Skin of body (tissue), 2 donors: ENCODE measurements around the gene UBASH3A. TPM values are rescaled to one million over a fixed set of nuclear protein-coding genes. Genes with fewer than 3 reads are reported as not detected.

Source experiments
- DNase-seq: peaks from one replicate; lab custom pipeline; 2025; lab: John Stamatoyannopoulos, UW
- total RNA-seq: library from RNA; depleted of rRNA; stranded (reverse); fragments of >200 nt; gene quantifications from one replicate; pipeline ENCODE4 v1.2.3, GENCODE V29; 2014

The UBASH3A gene
- total RNA-seq, 1 donor from 2014 or later: 0.20 TPM

DNA sequence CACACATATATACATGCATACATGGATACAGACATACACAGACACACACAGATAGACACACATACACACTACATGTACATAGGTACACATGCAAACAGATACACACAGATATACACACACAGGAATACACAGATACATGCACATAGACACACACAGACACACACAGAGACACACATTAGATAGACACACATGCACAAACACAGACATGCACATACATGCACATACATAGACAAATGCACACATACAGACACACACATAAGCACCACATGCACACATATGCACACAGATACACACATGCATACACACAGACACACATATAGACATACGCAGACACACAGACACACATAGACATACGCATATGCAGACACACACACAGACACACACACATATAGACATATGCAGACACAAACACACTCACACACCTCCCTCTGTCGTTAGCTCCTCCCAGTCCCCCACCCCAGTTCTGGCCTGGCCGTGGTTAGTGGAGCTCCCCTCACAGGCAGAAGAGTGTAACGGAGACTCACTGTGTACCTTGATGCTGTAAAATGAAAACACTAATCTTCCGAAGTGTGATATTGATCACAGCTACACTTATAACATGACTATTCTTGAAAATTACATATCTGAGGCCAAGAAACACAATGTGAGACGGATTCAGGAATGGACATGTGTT is 7.6 kb downstream of the UBASH3A start:
- no peak for DNase-seq

DNA sequence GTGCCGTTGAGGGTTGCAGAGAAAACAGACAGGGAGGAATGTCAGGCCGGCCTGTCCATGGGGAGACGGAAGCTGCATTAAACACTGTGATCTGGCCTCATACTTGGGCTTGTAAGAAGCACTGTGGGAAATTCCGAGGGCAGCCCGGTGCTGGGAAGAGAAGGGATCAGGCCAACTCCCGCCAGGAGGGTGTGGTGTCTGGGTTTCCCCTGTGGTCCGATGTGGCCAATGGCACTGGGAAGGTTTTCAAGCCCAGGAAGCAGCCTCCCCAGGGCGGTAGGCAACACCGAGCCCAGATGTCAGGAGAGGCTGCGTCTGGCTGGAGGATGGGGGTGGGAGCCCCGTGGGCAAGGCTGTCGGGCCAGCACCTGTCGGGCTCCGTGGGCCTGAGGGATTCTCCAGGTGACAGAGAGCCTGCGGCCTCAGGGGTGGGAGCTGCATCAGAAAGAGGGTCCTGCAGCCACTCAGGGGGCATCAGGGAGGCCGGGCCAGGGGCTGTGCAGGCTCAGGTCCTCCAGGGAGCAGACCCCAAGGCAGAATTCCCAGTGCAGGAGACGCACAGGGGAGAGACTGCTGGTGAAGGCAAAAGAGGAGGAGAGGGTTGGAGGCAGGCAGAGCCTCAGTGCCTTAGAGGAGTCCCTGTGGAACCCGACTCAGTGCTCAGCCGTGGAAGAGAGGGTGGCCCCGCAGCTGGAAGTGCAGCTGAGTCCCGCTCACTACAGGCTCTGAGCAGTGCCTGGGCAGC is 8.4 kb downstream of the UBASH3A start:
- no peak for DNase-seq

DNA sequence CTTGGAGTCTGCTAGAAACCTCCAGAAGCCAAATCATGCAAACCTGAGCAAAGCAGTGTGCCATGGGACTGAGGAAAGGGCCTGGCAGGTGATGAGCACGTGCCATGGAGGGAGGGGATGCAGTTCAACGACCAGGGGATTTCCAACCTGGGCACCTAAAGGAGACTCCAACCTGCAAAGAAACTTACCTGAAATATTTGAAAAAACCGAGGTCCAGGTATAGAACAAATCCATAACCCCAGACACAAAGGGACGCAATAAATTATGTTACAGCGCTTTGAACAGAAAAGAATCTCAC is 8.9 kb downstream of the UBASH3A start:
- DNase-seq: no peak

DNA sequence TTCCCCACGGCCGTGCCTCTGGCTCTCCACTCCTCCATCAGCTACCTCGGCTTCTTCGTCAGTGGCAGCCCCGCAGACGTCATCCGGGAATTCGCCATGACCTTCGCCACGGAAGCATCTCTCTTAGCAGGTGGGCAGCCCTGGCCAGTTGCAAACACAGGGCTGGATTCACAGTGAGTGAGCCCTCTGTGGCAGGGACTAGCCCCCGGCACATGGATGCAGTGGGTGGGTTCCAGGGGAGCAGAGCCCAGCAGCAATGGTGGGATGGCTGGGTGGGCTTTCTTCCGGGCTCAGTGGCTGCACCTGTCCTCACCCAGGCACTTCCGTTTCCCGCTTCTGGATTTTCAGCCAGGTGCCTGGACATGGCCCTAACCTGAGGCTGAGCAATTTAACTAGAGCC is 9.4 kb downstream of the UBASH3A start:
- no peak for DNase-seq

DNA sequence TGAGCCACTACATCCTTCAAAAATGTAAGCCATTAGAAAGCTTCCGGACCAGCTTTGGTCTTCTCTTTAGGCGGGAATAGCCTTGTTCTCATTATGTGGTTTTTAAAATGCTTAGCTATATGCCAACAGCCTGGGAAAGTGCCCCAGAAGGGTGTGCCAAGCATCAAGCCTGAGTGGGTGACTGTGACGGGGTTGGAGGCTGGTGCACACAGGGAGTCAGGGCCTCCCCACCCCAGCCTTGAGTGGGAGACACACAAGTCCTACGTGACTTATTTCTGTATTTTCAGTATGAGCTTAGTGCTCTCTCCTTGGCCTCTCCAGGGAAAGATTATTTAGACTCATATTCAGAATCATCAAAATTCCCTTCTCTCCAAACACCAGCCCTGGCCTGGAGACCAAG is 9.8 kb downstream of the UBASH3A start:
- no peak for DNase-seq

DNA sequence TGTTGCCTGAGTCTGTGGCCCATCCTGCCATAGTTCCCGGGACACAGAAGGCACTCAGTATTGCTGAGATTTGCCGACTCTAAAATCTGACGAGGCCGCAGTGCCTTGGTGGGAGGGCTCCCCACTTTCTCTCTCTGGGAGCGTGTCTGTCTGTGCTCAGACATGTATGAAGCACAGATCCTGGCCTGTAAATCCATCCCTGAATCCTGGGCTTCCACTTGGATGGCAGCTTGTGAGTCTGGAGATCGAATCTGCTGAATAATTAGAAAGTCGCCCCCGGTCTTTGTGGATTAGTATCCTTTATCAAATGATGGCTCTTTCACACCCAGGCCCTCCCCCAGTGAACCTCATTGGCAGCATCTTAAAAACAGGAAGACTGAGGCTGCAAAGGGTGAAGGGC is 10.4 kb downstream of the UBASH3A start:
- DNase-seq: no peak

DNA sequence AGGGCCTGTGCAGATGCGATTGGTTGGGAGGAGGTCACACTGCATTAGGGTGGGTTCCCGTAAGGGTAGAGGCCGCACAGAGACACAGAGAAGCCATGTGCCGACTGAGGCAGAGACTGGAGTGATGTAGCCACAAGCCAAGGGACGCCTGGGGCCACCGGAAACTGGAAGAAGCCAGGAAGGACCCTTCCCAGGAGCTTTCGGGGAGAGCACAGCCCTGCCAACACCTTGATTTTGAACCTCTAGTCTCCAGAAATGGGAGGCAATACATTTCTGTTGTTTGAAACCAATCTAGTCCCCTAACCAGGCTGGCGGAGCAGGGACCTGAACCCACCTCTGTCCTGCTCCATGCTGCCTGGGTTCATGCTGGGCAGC is 10.8 kb downstream of the UBASH3A start:
- no peak for DNase-seq

DNA sequence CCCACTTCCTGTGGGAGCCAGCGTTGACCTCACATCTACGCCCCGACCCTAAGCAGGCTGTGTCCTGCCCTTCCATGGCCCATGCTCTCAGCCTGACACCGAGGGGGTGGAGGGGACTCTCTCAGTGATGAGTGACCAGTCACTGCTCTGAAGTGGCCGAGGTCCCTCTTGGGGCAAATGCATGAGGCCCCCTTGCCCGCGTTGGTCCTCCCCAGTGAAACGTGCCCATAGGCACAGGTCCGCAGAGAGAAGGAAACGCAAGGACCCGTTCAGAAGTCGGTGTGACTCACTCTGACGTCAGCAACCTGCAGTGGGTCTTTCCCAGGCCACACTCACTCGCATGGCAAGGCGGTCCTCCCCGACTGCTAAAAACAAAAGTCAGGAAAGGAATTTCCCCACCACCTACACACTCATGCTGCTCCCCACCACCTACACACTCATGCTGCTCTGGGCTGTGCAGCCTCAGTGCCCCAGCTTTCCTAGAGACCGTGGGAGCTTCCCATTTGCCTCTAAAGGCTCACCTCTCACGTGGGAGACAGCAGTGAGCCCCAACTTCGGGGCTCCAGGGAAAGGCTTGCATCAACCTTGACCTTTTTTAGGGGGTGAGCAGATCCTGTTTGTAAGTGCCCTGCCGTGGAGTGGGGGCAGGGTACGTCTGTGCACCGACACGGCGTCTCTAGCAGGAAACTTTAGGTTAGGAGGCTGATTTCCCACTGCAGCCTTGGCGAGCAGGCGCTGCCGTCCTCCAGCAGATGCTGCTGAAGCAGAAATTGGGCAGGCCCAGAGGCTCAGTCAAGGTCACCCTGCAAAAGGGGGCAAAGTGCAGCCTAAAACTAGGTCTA is 11.4 kb downstream of the UBASH3A start:
- DNase-seq: no peak

DNA sequence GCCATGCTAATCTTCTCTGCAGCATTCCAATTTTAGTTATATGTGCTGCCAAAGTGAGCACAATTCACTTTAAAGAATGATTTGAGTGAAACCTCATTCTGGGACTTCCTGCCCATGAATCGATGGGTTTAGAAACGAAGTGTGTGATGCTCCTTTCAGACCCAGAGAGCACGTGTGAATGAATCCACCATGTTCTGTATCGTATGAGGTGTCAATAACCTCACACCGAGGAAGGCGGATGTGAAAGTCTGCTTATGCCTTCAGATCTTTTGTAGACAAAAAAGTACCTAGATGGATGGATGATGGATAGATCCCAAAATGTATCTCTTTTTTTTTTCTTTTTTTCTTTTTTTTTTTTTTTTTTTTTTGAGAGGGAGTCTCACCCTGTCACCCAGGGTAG is 13.8 kb downstream of the UBASH3A start:
- no peak for DNase-seq

DNA sequence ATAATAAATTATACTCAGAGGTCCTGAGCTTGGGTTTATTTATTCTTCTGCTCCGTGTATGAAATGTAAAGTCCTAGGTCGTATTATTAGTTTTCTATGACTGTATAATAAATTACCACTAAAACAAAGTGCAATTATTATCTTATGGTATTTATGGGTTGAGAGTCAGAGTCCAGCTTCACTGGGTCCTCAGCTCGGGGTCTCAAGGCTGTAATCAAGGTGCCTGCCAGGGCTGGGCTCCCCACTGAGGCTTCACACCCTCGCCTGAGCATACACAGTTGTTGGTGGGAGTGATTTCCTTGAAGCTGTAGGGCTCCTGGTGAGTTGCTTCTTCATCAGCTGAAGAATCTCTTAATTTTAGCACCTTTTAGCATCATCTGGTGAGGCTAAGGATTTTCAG is 15.2 kb downstream of the UBASH3A start:
- DNase-seq: no peak

DNA sequence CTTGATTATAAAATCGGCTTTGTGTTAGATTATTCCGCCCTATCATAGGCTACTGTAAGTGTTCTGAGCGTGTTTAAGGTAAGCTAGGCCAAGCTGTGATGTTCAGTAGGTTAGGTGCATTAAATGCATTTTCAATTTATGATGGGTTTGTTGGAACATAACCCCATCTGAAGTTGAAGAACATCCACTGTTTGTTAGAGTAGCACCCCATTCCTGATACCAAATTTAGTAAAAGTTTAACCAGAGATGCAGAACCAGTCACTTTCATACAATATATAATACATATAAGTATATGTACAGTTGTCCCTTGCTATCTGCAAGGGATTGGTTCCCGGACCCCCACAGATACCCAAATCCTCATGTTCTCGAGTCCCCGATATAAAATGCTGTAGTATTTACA is 16.1 kb downstream of the UBASH3A start:
- DNase-seq: no peak

DNA sequence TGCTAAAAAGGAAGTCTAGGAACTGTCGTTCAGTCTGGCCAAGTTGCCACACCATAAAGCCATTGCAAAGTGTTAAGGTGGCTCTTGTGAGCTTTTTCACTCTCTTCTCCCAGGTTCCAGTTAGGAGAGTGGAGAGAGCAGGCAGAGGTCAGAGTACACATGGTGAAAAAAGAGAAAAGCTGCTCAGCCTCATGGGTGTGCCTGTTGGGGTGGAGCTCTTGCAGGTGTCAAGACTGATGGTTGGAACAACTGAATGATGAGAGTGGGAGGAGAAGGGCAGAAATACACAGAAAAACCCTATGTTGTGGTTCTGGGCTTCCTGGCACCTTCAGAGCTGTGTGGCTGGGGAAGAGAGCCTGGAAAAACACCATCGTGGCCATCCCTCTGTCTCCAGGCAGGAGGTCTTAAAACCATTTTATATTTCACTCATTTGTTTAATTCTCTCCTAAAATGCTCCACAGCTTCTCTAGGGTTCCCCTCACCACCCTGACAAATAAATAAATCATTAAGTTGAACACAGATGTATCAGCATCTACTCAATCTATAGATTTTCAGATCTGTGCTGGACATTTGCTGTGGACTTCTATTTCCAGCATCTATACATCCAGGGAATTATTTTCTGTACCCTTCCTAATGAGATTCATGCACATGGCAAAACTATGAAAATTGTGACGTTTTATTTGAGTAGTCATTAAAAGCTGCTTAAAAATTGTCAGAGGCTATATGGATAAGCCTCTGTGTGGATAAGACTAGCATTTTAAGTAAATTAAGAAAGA is 17.5 kb downstream of the UBASH3A start:
- DNase-seq: no peak

DNA sequence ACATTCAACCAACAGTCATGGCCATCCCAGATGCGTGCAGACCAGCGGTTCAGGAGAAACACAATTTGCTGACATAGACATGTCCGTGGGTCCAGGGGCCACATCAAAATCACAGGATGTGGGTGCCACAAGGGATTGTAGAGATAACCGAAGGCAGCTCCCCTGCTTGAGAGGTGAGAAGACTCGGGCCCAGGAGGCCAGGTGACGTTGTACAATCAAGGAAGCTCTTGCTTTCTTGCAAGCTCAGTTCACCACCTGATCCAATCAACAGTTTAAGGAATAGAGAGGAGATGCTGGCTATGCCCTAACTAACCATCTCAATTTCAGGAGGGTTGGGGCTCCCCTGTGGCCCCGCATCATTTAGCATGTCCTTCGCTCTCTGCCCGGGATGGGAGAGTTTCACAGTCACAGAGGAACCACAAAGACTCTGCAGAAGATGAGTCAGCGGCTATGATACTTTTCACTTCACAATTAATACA is 19.5 kb downstream of the UBASH3A start:
- no peak for DNase-seq

DNA sequence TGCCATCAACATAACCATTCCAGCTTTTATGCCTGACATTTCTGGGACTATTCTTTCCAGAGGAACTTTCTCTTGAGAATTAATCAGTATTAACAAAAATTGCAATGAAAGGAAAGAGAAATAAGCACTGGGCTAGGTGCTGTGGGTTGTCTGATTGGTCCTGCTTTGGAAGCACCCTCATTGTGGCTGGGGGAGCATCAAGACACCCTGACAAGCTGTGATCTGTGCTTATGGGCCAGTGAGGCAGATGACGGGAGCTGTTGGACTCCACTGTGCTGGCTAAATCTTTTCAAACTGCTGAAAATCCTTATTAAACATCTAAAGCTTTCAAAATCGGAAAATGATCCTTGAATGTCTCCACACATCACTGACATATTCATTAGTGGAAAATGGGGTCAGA is 20.0 kb downstream of the UBASH3A start:
- DNase-seq: no peak

DNA sequence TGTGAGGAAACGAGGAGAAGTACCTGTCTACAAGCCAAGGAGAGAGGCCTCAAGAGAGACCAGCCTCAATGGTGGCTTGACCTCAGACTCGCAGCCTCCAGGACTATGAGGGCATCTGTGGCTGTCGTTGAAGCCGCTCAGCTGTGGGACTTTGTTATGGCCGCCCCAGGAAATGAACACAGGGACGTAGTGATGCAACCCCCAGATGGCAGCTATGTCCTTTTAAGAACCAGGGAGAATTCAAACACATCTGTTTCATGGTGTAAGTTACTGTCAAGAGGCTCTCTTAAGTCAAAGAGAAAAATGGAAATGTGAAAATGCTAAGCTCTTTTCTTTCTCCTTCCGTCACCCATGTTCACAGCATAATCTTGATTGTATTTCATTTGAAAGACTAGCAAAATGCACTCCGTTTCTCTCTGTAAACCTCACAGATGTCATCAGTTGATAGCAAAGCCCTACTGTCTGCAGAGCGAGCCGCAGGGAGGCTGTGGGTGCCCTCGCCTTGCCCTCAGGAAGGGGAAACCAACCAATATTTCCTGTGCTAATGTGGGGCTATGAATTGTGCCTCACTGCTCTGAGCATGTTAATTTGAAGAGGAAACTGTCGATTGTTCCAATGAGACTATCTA is 21.3 kb downstream of the UBASH3A start:
- no peak for DNase-seq

DNA sequence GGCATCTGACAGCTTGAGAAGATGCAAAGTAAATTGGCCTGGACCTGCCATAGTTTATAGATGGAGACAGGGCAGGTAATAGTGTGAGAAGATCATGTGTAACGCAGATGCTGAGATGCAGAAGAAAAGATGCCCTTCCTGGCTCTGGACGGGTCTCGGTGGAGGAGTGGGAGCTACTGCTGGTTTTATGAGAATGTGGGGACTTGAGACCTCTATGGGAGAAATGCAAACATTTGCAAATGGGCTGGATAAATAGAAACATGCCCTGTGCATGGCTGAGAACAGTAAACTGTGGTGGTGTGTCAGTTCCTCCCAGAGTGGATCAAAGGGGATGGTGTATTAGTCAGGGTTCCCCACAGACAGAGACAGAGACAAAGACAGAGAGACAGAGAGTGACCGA is 21.9 kb downstream of the UBASH3A start:
- DNase-seq: no peak

DNA sequence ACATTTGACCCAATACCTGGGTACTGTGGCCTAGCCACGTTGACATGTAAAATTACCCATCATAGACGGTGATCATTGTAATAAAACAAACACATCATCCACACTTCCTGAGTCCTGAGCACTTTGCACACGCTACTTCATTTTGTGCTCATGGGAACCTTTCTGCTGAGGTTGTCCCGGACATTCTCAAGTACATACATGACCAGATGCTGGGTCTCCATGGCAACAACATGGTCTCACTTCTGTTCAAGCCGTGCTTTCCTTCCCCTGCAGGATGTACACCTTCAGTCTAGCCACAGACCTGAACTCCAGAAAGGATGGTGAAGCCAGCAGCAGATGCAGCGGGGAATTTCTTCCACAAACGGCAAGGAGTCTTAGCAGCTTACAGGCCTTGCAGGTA is 22.7 kb downstream of the UBASH3A start:
- no peak for DNase-seq

DNA sequence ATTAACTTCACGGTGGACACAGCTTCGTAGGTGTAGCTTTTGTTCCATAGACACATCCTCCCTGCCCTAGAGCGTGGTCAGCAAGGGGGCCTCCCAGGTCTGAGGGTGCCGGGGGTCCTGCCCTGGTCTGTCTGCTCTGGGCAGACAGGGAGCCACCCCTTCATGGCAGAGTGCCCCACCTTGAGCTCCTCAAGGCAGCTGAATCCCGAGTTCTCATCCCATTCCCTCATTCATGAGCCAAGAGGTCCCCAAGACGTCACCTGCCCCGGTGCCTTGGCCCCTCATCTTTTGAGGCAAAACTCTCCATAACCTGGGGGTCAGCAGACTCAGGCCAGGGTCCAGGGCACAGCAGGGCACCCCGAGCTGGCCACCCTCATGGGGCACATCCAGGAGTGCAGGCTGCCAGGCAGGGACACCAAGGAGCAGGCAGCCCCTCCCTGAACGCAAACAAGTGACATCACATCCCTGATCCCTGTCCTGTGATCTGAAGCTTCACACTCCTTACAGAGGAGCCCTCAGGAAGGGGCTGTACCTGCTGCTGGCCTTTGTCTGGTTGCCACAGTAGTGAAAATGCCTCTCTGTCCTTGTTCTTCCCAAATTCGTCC is 23.3 kb downstream of the UBASH3A start:
- DNase-seq: no peak

DNA sequence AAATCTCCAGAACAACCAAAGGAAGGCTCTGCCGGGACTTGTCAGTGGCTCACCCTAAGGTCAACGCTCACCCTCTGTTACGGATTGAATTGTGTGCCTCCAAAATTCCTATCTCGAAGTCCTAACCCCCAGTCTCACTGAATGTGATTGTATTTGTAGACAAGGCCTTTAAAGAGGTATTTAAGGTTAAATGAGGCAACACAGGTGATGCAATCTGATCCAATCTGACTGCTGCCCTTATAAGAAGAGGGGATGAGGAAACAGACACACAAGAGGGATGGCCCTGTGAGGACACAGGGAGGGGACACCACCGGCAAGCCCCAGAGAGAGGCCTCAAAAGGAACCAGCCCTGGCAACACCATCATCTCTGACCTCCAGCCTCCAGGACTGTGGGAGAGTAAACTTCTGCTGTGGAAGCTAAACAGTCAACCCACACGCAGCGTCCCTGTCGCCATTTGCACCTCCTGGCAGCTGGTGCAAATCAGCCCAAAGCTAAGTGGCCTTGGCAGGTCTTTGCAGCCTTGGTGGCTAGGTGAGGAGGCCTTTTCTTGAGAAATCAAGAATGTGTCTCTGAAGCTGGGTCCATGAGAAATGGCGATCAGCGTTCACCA is 24.2 kb downstream of the UBASH3A start:
- DNase-seq: no peak

DNA sequence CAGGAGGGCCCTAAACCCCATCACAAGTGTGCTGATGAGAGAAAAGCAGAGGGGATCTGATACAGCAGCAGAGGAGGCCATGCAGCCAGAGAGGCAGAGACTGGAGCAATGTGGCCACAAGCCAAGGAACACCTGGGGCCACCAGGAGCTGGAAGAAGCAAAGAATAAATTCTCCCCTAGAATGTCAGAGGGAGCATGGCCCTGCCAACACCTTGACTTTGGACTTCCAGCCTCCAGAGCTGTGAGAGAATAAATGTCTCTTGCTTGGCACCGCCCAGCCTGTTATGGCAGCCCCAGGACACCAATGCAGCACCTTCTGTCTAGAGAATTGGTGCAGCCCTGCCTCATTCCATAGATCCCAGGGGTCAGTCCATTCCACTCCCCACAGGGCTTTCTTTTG is 25.3 kb downstream of the UBASH3A start:
- no peak for DNase-seq
